ENCODE measurements around the gene MAPK4.

The MAPK4 gene

DNA sequence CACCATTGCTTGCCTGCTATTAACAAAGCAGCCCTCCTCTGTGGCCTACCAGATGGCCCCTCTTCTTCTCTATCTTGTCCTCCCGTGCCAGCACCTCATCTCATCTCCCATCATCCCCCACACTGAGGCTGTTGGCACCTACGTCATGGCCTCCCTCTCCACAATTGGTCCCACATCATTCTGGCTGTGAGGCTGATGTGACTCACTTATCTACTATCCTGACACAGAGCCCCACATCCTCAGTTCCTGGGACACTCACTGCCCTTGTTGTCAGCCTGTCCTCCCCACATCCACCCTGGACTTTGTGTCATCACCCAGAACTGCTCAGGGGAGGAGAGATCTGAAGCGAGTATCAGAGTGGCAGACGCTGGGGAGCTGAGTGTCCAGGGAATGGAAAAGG, 157.0 kb downstream of the MAPK4 start:
- TF ChIP-seq, protein P1, sequence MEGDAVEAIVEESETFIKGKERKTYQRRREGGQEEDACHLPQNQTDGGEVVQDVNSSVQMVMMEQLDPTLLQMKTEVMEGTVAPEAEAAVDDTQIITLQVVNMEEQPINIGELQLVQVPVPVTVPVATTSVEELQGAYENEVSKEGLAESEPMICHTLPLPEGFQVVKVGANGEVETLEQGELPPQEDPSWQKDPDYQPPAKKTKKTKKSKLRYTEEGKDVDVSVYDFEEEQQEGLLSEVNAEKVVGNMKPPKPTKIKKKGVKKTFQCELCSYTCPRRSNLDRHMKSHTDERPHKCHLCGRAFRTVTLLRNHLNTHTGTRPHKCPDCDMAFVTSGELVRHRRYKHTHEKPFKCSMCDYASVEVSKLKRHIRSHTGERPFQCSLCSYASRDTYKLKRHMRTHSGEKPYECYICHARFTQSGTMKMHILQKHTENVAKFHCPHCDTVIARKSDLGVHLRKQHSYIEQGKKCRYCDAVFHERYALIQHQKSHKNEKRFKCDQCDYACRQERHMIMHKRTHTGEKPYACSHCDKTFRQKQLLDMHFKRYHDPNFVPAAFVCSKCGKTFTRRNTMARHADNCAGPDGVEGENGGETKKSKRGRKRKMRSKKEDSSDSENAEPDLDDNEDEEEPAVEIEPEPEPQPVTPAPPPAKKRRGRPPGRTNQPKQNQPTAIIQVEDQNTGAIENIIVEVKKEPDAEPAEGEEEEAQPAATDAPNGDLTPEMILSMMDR (IDR thresholded peaks at IDR 0.05; ENCODE audit: low read depth, low read length, missing control alignments), result no peak
- in situ Hi-C loops (cut with HindIII; ENCODE audit: low sequenced_read_pairs), result no loop called here
- no peak overlapping the region for H3K4me3 ChIP-seq (ENCODE audit: low read depth, low read length)
- no peak for DNase-seq (ENCODE audit: low read depth)

DNA sequence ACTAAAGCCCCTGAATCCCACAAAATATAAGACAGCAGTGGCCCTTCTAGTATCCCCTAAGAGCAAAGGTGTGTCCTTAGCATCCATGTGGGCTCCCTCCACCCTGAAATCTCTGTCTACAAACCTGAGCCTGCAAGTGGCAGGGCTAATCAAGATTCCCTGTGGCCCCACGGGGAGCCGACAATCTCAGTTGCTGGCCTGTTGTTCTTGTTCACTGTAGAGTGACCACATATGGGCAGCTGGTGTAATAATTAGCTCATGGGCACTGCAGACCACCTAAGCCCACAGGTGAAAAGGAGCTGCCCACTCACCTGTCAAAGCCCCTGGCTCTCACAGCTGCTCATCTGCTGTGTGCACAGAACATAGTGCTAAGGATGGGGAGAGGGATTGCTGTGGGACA, 157.7 kb downstream of the MAPK4 start:
- DNase-seq (ENCODE audit: low read depth), result no peak
- in situ Hi-C loops (cut with HindIII; ENCODE audit: low sequenced_read_pairs), result no loop called here
- TF ChIP-seq, protein P1 (IDR thresholded peaks at IDR 0.05; ENCODE audit: low read depth, low read length, missing control alignments), result no peak
- no peak overlapping the region for H3K4me3 ChIP-seq (ENCODE audit: low read depth, low read length)

DNA sequence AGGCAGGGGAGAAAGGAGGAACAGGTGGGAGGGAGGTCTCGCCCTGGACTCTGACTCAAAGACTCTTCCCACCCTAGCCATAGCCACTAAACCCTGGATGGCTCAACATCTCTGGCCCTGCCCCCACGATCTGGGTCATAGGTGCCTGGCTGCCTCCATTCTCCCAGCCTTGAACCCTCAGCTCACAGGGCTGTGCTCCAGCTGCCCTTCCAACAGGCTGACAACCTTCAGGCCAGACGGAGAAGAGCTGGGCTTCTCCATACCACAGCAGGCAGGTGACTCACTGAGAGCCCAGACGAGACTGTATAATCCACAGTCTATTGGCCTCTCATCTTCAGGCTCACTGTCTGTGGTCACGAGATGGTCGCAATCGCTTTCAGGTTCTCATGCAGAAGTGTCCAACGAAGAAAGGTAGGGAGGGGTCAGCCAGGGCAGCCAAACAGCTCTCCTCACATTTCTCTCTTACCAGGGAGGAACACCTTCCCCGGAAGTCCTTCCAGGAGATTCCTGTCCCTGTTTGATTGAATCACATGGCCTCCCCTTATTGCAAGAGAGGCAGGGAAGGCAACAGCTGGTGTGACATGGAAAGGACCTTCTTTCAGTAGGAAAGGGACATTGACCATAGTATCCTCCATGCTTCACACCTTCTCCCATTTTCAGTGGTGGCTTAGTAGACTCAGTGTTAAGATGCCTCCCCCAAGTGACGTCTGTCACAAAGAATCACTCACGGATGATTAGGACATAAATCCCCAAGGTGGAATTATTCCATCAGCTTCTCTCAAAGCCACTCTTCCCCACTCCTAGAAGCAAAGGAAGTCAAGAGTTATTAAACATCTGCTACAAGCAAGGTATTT, 159.8 kb downstream of the MAPK4 start:
- DNase-seq (ENCODE audit: low read depth), result no peak
- no peak overlapping the region for H3K4me3 ChIP-seq (ENCODE audit: low read depth, low read length)
- in situ Hi-C loops (cut with HindIII; ENCODE audit: low sequenced_read_pairs), result no loop called here
- TF ChIP-seq, protein P1 (IDR thresholded peaks at IDR 0.05; ENCODE audit: low read depth, low read length, missing control alignments), result no peak

DNA sequence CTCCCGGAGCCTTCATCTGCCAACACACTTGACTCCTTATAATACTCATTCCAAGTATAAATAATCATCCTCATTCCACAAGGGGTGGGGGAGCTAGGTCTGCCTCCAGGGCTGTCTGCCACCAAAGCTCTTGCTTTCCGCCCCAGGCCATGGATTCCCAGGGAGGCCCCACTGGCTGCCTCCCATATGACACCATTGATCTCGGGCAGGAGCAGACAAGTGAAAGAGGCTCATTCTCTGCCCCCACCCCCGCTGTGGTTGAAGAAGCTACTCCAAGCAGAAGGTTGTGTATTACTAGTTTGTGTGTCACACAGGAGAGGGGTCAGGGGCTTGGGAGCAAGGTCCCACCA, 160.4 kb downstream of the MAPK4 start:
- TF ChIP-seq, protein P1 (IDR thresholded peaks at IDR 0.05; ENCODE audit: low read depth, low read length, missing control alignments), result no peak
- no peak for DNase-seq (ENCODE audit: low read depth)
- in situ Hi-C loops (cut with HindIII; ENCODE audit: low sequenced_read_pairs), result no loop called here
- no peak overlapping the region for H3K4me3 ChIP-seq (ENCODE audit: low read depth, low read length)

DNA sequence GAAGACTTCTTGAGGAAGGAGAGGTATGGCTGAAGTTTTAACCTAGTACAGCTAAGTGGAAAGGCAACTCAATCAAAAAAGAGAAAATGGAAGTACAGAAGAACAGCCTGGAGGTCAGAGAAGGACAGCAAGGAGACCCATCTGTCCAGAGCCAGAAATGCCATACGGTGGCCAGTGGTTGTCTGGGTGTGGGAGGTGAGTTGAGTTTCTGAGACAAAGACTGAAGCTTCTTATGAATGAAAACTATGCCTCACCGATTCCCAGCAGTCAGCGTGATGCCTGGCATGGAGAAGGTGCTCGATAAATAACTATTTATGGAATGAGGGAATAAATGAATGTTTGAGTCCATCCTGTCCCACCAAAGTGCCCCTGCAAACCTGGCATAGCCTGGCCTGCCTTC, 161.1 kb downstream of the MAPK4 start:
- in situ Hi-C loops (cut with HindIII; ENCODE audit: low sequenced_read_pairs), result no loop called here
- no peak for DNase-seq (ENCODE audit: low read depth)
- H3K4me3 ChIP-seq (ENCODE audit: low read depth, low read length), result no peak overlapping the region
- TF ChIP-seq, protein P1 (IDR thresholded peaks at IDR 0.05; ENCODE audit: low read depth, low read length, missing control alignments), result no peak

DNA sequence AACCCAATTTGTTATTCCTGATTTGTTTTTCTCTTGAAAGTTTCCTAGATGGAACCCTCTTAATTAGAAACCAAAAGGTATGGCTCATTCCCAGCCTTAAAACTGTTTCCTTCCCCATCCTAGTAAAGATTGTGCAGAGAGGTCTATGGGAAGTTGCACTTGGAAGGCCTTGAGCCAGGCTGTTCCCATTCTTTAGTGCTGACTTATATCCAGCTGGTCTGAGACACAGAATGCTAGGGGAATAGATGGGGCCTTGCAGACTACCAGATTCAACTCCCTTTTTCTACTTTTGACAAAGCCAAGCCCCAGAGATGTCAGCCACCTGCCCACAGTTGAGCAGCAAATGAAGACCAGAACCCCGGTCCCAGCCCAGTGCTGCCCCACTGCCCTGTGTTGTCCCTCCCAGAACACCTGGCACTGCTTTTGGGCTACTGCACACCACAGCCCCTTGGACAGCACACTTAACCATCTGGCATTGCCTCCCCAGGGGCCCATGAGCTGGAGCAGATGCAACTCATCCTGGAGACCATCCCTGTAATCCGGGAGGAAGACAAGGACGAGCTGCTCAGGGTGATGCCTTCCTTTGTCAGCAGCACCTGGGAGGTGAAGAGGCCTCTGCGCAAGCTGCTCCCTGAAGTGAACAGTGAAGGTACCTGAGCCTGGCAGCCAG, 161.7 kb downstream of the MAPK4 start:
- DNase-seq (ENCODE audit: low read depth), result no peak
- TF ChIP-seq, protein P1 (IDR thresholded peaks at IDR 0.05; ENCODE audit: low read depth, low read length, missing control alignments), result no peak
- H3K4me3 ChIP-seq (ENCODE audit: low read depth, low read length), result no peak overlapping the region
- in situ Hi-C loops (cut with HindIII; ENCODE audit: low sequenced_read_pairs), result no loop called here
